ENCODE measurements around the gene NR3C2. TPM values are rescaled to one million over a fixed set of nuclear protein-coding genes. Genes with fewer than 3 reads are reported as not detected.

The NR3C2 gene
- total RNA-seq, 2 experiments from 2014 or later = 6.1 to 6.4 TPM

DNA sequence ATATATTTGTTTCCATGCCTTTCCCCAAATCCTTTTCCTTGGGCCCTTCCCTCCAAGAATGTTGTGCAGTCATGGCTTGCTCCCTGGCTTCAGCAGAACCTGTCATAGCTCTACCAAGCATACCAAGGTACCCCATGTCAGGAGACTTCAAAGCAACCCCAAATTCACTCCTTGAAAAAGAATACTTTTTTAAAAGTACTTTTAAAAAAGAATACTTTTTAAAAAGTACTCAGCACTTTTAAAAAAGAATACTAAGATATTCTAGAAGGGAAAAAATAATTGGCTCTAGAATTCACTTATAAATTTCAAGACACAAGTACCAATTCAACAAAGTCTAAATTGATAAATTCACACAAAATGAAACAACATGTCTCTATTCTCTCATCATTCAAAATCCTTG lies 76.0 kb downstream of the NR3C2 start:
- ChIA-PET POLR2A (no interaction called here), CTCF (no interaction called here)
- ATAC-seq (no peak), DNase-seq (no peak)
- peaks cover 38% of the 10 kb centered on the region for H3K4me1 Mint-ChIP-seq (ENCODE audit: low read depth)
- H3K27ac Mint-ChIP-seq = no peak overlapping the region
- H3K27me3 Mint-ChIP-seq = no peaks in the 10 kb centered on the region
- H3K9me3 Mint-ChIP-seq = peaks cover 2% of the 10 kb centered on the region
- H3K4me3 Mint-ChIP-seq = no peak overlapping the region
- TF ChIP-seq, protein P1, sequence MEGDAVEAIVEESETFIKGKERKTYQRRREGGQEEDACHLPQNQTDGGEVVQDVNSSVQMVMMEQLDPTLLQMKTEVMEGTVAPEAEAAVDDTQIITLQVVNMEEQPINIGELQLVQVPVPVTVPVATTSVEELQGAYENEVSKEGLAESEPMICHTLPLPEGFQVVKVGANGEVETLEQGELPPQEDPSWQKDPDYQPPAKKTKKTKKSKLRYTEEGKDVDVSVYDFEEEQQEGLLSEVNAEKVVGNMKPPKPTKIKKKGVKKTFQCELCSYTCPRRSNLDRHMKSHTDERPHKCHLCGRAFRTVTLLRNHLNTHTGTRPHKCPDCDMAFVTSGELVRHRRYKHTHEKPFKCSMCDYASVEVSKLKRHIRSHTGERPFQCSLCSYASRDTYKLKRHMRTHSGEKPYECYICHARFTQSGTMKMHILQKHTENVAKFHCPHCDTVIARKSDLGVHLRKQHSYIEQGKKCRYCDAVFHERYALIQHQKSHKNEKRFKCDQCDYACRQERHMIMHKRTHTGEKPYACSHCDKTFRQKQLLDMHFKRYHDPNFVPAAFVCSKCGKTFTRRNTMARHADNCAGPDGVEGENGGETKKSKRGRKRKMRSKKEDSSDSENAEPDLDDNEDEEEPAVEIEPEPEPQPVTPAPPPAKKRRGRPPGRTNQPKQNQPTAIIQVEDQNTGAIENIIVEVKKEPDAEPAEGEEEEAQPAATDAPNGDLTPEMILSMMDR (IDR thresholded peaks at IDR 0.05) = no peak
- peaks cover 3% of the 10 kb centered on the region for H3K36me3 Mint-ChIP-seq (ENCODE audit: low read depth)
- intact Hi-C loops (cut with micrococcal nuclease) = no loop called here

DNA sequence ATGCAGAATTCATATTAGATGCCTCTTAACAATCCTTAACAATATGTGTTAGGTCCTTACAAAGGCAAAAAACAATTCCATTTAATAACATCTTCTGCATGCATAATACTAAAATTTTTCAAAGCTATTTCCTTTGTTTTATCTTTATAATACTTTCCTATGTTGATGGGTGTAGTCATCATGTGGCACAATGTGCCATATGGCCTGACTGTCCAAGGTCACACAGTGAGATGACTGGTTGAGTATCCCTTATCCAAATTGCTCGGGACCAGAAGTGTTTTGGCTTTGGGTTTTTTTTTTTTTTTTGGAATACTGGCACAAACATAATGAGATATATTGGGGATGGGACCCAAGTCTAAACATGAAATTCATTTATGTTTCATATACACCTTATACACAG lies 77.7 kb downstream of the NR3C2 start:
- TF ChIP-seq, protein P1 (IDR thresholded peaks at IDR 0.05) = no peak
- ATAC-seq (no peak), DNase-seq (no peak)
- H3K27me3 Mint-ChIP-seq = no peaks in the 10 kb centered on the region
- POLR2A ChIA-PET = no interaction called here
- H3K36me3 Mint-ChIP-seq (ENCODE audit: low read depth) = peaks cover 3% of the 10 kb centered on the region
- H3K27ac Mint-ChIP-seq = no peak overlapping the region
- peaks cover 47% of the 10 kb centered on the region for H3K4me1 Mint-ChIP-seq (ENCODE audit: low read depth)
- H3K9me3 Mint-ChIP-seq = peaks cover 2% of the 10 kb centered on the region
- CTCF ChIA-PET = interaction anchor here (1.0 to 1.5 kb wide), 2 partner anchors 12 to 76 kb away, joined by 3 read pairs; no protein-coding TSS in a partner anchor
- intact Hi-C loops (cut with micrococcal nuclease) = no loop called here
- H3K4me3 Mint-ChIP-seq = no peak overlapping the region

- intact Hi-C loops (cut with micrococcal nuclease) = no loop called here
Observed at GRCh38 chr4:148359769-148360168, 82.4 kb downstream of the NR3C2 start.

GRCh38 chr4:148355442-148356123 lies 86.6 kb downstream of the NR3C2 start:
- Mint-ChIP-seq H3K36me3 (ENCODE audit: low read depth) (no peaks in the 10 kb centered on the region), H3K27ac (peak overlapping the region; percentile 64), H3K9me3 (no peaks in the 10 kb centered on the region), H3K4me3 (peak overlapping the region; percentile 32), H3K27me3 (no peaks in the 10 kb centered on the region), H3K4me1 (ENCODE audit: low read depth) (peaks cover 44% of the 10 kb centered on the region)
- no peak for DNase-seq
- peak; percentile 45 for ATAC-seq
- intact Hi-C loops (cut with micrococcal nuclease) = no loop called here
- ChIA-PET POLR2A (interaction anchor here (1.4 kb wide), 1 partner anchor 88 kb away, joined by 8 read pairs; no protein-coding TSS in a partner anchor), CTCF (interaction anchor here (0.8 kb wide), 1 partner anchor 299 kb away, joined by 3 read pairs; no protein-coding TSS in a partner anchor)
- TF ChIP-seq, protein P1 (IDR thresholded peaks at IDR 0.05) = no peak

More at GRCh38 chr4:148359769-148360168, 82.4 kb downstream of the NR3C2 start:
- CTCF ChIA-PET = no interaction called here
- Mint-ChIP-seq H3K4me1 (ENCODE audit: low read depth) (peaks cover 50% of the 10 kb centered on the region), H3K9me3 (peaks cover 2% of the 10 kb centered on the region), H3K4me3 (peak overlapping the region; percentile 24), H3K27me3 (no peaks in the 10 kb centered on the region), H3K27ac (no peak overlapping the region), H3K36me3 (ENCODE audit: low read depth) (peaks cover 3% of the 10 kb centered on the region)
- peak; percentile 37 for ATAC-seq
- TF ChIP-seq, protein P1 (IDR thresholded peaks at IDR 0.05) = no peak
- no peak for DNase-seq
- POLR2A ChIA-PET = no interaction called here

DNA sequence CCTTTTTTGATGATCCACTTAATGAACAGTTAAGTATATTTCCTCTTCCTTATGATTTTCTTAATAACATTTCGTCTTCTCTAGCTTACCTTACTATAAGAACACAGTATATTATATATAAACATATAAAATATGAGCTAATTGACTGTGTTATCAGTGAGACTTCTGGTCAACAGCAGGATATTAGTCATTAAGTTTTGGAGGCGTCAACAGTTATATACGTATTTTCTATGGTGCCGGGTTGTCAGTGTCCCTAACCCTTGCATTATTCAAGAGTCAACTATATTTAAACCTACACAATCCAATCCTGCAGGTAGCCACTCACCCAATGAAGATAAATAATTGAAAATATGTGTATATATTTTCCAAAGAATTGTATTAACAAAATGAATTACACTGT lies 88.0 kb downstream of the NR3C2 start:
- no peak overlapping the region for H3K4me3 Mint-ChIP-seq
- POLR2A ChIA-PET = no interaction called here
- TF ChIP-seq, protein P1 (IDR thresholded peaks at IDR 0.05) = no peak
- H3K27me3 Mint-ChIP-seq = no peaks in the 10 kb centered on the region
- DNase-seq (no peak), ATAC-seq (no peak)
- intact Hi-C loops (cut with micrococcal nuclease) = no loop called here
- peaks cover 44% of the 10 kb centered on the region for H3K4me1 Mint-ChIP-seq (ENCODE audit: low read depth)
- H3K9me3 Mint-ChIP-seq = no peaks in the 10 kb centered on the region
- H3K36me3 Mint-ChIP-seq (ENCODE audit: low read depth) = no peaks in the 10 kb centered on the region
- CTCF ChIA-PET = interaction anchor here (1.0 kb wide), 1 partner anchor 17 kb away, joined by 3 read pairs; no protein-coding TSS in a partner anchor
- H3K27ac Mint-ChIP-seq = no peak overlapping the region
